ENCODE data around the gene ARHGAP42.

The ARHGAP42 gene

DNA sequence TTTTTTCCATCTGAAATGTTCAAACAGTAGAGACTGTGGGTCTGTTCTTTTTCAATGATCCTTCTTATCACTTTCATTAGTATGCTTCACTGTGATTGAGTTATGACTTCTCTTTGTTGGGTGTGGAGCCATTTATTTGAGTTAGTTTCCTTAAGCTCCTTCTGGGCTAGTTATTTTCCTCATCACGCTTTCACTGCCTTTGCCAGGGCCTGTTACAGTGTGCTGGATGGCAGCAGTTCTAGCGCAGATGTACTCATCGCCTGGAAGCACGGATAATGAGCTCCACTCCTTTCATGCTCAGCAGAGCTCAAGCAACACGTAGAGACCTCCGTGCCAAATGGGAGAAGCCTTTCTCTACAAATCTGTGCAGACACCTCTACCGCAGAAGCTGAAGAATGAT is 7.0 kb upstream of the ARHGAP42 start:
- TF ChIP-seq CTCF (IDR thresholded peaks at IDR 0.05; ENCODE audit: control insufficient read depth, extremely low read depth, insufficient read depth), result no peak
- no peak for DNase-seq (ENCODE audit: low read depth)
- H3K4me3 ChIP-seq (ENCODE audit: low read depth, low read length), result no peak overlapping the region

GRCh38 chr11:100681064-100681502 is 6.0 kb upstream of the ARHGAP42 start:
- H3K4me3 ChIP-seq (ENCODE audit: low read depth, low read length), result no peak overlapping the region

DNA sequence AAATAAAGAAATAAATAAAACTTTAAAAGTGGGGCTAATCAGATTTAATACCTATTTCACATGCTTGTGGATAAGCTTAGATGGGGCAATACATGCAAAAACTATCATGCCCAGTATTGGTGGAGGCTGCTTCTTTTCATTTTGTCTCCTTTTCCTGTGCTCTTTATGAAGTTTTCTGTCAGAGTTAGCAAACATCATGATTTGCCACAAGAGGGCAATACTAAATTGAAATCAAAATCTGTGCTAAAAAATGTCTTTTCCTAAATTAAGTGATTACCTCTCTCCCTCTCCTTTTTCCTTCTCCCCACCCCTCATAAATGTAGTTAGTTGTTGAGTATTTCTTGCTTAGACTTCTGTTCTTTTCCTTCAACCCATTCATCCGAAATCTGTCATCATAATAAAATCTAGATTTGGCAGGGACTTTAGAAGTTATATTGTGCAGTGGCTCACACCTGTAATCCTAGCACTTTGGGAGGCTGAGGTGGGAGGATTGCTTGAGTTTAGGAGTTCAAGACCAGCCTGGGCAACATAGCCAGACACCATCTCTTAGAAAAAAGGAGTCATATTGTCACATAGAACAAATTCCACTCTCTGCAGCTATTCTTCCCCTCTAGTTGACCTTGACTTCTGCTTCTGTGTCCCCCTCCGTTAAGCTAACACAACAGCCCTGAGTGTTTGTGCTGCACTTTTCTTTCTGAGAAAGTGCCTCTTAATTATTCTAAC is 4.7 kb upstream of the ARHGAP42 start:
- H3K4me3 ChIP-seq (ENCODE audit: low read depth, low read length), result no peak overlapping the region
- peak; percentile 52 for TF ChIP-seq CTCF (IDR thresholded peaks at IDR 0.05; ENCODE audit: control insufficient read depth, extremely low read depth, insufficient read depth)
- DNase-seq (ENCODE audit: low read depth), result no peak

More at GRCh38 chr11:100681064-100681502, 6.0 kb upstream of the ARHGAP42 start:
- DNase-seq (ENCODE audit: low read depth), result no peak
- TF ChIP-seq CTCF (IDR thresholded peaks at IDR 0.05; ENCODE audit: control insufficient read depth, extremely low read depth, insufficient read depth), result no peak

DNA sequence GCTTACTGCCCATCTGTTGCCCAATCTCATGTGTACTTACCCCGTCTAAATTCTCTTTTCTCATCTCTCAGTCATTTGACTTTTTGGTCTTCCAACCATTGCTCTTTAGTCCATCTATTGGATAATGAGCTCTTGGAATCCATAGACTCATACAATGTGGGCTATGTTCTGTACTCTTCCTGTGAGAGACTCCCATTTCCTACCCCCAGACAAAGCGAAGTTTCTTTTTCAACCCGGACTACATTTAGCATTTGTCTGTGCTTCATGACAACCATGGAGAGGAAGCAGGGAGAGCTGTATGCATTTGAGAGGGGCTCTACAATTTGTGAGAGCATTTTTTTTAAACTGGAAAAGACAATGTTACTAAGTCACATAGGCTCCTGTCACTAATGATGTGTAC is 4.0 kb upstream of the ARHGAP42 start:
- DNase-seq (ENCODE audit: low read depth), result no peak
- H3K4me3 ChIP-seq (ENCODE audit: low read depth, low read length), result no peak overlapping the region
- no peak for TF ChIP-seq CTCF (IDR thresholded peaks at IDR 0.05; ENCODE audit: control insufficient read depth, extremely low read depth, insufficient read depth)

DNA sequence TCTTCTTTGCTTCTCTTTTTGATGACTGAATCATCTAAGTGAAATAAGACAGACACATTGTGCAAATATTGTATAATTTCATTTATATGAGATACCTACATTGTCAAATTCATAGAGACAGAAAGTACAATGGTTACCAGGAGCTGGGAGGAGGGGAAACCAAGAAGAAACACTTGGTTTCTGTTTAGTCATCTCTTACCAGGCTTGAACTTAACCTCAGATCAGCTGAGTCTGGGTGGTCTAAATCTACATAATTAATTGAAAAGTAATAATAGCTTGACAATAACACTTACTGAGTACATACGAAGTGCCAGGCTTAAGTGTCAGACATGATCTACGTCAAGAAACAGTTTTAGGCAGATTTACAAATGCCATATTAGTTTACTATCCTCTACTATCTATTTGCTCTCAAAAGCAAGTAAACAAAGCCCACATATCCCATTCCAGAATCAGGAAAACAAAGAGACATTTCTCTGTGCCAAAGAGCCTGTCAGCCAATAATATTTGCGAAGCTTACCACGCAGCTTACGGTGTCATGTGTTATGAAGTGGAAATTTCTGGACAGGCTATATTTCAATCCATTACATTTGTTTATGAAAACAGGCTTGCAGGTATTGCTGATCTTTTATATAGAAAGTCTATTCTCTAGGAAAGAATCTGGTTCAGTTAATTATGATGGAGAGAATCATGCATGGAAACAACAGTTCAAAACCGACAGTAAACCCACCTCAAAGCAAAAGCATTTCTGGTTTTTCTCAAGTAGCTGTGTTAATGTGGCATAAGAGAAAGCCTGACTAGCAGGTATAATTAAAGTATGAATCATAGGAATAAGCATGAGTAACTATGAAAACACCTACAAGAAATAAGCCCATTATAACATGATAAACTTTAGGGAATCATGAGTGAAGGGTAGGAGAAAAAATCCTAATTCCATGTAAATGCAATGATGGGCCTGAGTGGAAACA is 2.7 kb upstream of the ARHGAP42 start:
- no peak overlapping the region for H3K4me3 ChIP-seq (ENCODE audit: low read depth, low read length)
- peak; percentile 27 for DNase-seq (ENCODE audit: low read depth)
- no peak for TF ChIP-seq CTCF (IDR thresholded peaks at IDR 0.05; ENCODE audit: control insufficient read depth, extremely low read depth, insufficient read depth)

DNA sequence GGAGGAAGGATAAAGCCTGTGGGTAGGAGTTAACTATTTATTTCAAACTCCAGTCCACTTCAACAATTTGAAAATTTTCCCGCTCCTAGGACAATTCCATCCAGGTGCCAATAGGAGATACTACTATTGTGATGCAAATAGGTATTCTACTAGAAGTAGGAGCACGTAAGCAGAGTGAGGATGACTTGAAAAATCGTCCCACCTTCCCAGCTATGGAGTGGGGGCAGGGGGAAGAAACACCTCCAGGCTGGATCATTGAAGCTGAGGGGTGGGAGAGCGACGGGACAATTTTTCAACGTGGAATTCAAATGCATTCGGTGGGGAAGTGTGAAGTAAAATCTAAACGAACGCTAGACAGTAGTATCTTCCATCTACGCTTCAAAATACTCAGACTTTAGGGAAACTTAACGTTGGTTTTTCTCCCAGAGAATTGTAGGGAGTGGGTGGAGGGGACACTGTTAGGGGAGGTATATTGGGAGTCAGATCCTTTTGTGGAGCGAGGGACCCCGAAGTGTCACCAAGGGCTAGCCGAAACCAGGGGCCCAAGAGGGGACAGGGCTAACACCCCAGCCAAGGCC is 523 bp upstream of the ARHGAP42 start:
- TF ChIP-seq CTCF (IDR thresholded peaks at IDR 0.05; ENCODE audit: control insufficient read depth, extremely low read depth, insufficient read depth), result no peak
- DNase-seq (ENCODE audit: low read depth), result no peak
- peak overlapping the region; percentile 64 for H3K4me3 ChIP-seq (ENCODE audit: low read depth, low read length)

All from LNCaP clone FGC (cell line).